SK-N-SH (cell line): ENCODE measurements around the gene SMPD2. TPM values are rescaled to one million over a fixed set of nuclear protein-coding genes. Genes with fewer than 3 reads are reported as not detected.

ENCODE experiments used
- CTCF ChIA-PET: fragments of 300-600, 350-600 bp; formaldehyde crosslinking; extraction: SDS; loops from one replicate; lab custom pipeline; 2021; lab: Yijun Ruan, JAX
- POLR2A ChIA-PET: fragments of 350-600 bp; sonication (Branson Sonifier 250); formaldehyde crosslinking; extraction: SDS; loops from one replicate; lab custom pipeline; 2020; ENCODE audit warnings: antibody characterized with exemption, inconsistent platforms; lab: Yijun Ruan, JAX
- DNase-seq: peaks from one replicate; pipeline ENCODE4 v3.0.0; 2012
- H2AFZ ChIP-seq: fragments of 200-600 bp; sonication (generic); 2 replicates; pipeline ENCODE4 v1.8.1; 2016; ENCODE audit warnings: antibody characterized with exemption, mild to moderate bottlenecking, low read depth
- H3F3A ChIP-seq: fragments of 200-600 bp; sonication (generic); replicated peaks from 2 replicates; pipeline ENCODE3; 2016; ENCODE audit warnings: antibody characterized with exemption, mild to moderate bottlenecking; ENCODE audit not compliant: insufficient read depth
- H3K27ac ChIP-seq, 2 experiments: fragments of 200-500 bp in 1 of 2; fragments of 200-600 bp in 1 of 2; sonication (Bioruptor generic) in 1 of 2; sonication (generic), shearing (Covaris generic) in 1 of 2; 2 replicates each; pipeline versions ENCODE4 v1.5.1 to v1.6.1; 2014 to 2016; ENCODE audit warnings: low read depth in 2 of 2, inconsistent platforms in 1 of 2, low read length in 1 of 2, mild to moderate bottlenecking in 1 of 2, mixed read lengths in 1 of 2
- H3K27me3 ChIP-seq: fragments of 200-600 bp; sonication (generic), shearing (Covaris generic); 2 replicates; pipeline ENCODE4 v1.6.1; 2016; ENCODE audit warnings: mixed run types; ENCODE audit not compliant: insufficient read depth
- H3K36me3 ChIP-seq, 2 experiments: fragments of 200-500 bp in 1 of 2; fragments of 200-600 bp in 1 of 2; sonication (Bioruptor generic) in 1 of 2; sonication (generic) in 1 of 2; replicated peaks in 1 of 2; 2 replicates each; pipeline versions ENCODE3 to v1.5.1; 2014 to 2016; ENCODE audit warnings: low read length in 1 of 2, mild to moderate bottlenecking in 1 of 2; ENCODE audit not compliant: insufficient read depth in 2 of 2, control insufficient read depth in 1 of 2
- H3K4me1 ChIP-seq, 2 experiments: fragments of 200-500 bp in 1 of 2; fragments of 200-600 bp in 1 of 2; sonication (Bioruptor generic) in 1 of 2; sonication (generic), shearing (Covaris generic) in 1 of 2; 2 replicates each; pipeline versions ENCODE4 v1.5.1 to v1.6.1; 2014 to 2016; ENCODE audit warnings: low read depth in 1 of 2, low read length in 1 of 2, mixed run types in 1 of 2; ENCODE audit not compliant: insufficient read depth in 2 of 2, control insufficient read depth in 1 of 2
- H3K4me2 ChIP-seq: fragments of 200-600 bp; sonication (generic), shearing (Covaris generic); 2 replicates; pipeline ENCODE4 v1.6.1; 2017; ENCODE audit warnings: mixed run types
- H3K4me3 ChIP-seq, 2 experiments: fragments of 200-500 bp in 1 of 2; fragments of 200-600 bp in 1 of 2; sonication (Bioruptor generic) in 1 of 2; sonication (generic), shearing (Covaris generic) in 1 of 2; 2 replicates each; pipeline versions ENCODE4 v1.5.1 to v1.8.1; 2014 to 2016; ENCODE audit warnings: low read depth in 2 of 2, inconsistent platforms in 1 of 2, low read length in 1 of 2, mild to moderate bottlenecking in 1 of 2, mixed read lengths in 1 of 2, moderate library complexity in 1 of 2
- H3K79me2 ChIP-seq: fragments of 200-600 bp; sonication (generic); 2 replicates; pipeline ENCODE4 v1.8.1; 2017; ENCODE audit warnings: mild to moderate bottlenecking; ENCODE audit not compliant: insufficient read depth
- H3K9ac ChIP-seq: fragments of 200-600 bp; sonication (generic); 2 replicates; pipeline ENCODE4 v1.6.1; 2017; ENCODE audit warnings: mixed run types
- H3K9me2 ChIP-seq: fragments of 200-600 bp; sonication (generic); 2 replicates; pipeline ENCODE4 v1.6.1; 2017; ENCODE audit warnings: mixed run types
- H3K9me3 ChIP-seq: fragments of 200-600 bp; sonication (generic); 2 replicates; pipeline ENCODE4 v1.6.1; 2017; ENCODE audit warnings: mixed run types, mild to moderate bottlenecking, moderate library complexity
- H4K20me1 ChIP-seq: fragments of 200-600 bp; sonication (generic); 2 replicates; pipeline ENCODE4 v1.6.1; 2017; ENCODE audit warnings: mild to moderate bottlenecking, mixed run types; ENCODE audit not compliant: insufficient read depth
- CHD2 ChIP-seq: fragments of 150-350 bp; IDR thresholded peaks from 2 replicates; pipeline ENCODE4 v1.6.1; 2018; ENCODE audit warnings: low read length; ENCODE audit not compliant: partially characterized antibody
- CTCF ChIP-seq: fragments of 200-600 bp; sonication (generic); IDR thresholded peaks from 2 replicates; pipeline ENCODE4 v1.6.1; 2017; ENCODE audit warnings: antibody characterized with exemption, mild to moderate bottlenecking, moderate library complexity
- EP300 ChIP-seq, 2 experiments: IDR thresholded peaks; 2 replicates each; pipeline versions ENCODE4 v1.4.0 to v1.6.1; 2012; ENCODE audit warnings: borderline replicate concordance in 1 of 2, low read depth in 1 of 2, low read length in 1 of 2
- FOSL2 ChIP-seq: IDR thresholded peaks from 2 replicates; pipeline ENCODE4 v1.4.0; 2012; ENCODE audit warnings: low read depth, mild to moderate bottlenecking, moderate library complexity, borderline replicate concordance
- FOXJ3 ChIP-seq: sonication (generic); formaldehyde crosslinking; IDR thresholded peaks from 2 replicates; pipeline ENCODE4 v1.5.1; 2020; ENCODE audit warnings: mild to moderate bottlenecking, missing genetic modification reagents
- GABPA ChIP-seq: IDR thresholded peaks from 2 replicates; pipeline ENCODE4 v1.4.0; 2012; ENCODE audit warnings: low read depth, mild to moderate bottlenecking
- IRF3 ChIP-seq: fragments of 150-350 bp; IDR thresholded peaks from 2 replicates; pipeline ENCODE4 v1.6.1; 2016; ENCODE audit warnings: mild to moderate bottlenecking, low read depth, low read length
- MXI1 ChIP-seq: IDR thresholded peaks from 2 replicates; pipeline ENCODE4 v1.6.1; 2012; ENCODE audit warnings: mild to moderate bottlenecking, low read depth, low read length, improper control_type of control experiment
- NFIC ChIP-seq: IDR thresholded peaks from 2 replicates; pipeline ENCODE4 v1.4.0; 2012; ENCODE audit warnings: borderline replicate concordance
- NRF1 ChIP-seq: IDR thresholded peaks from 2 replicates; pipeline ENCODE4 v1.6.1; 2012; ENCODE audit warnings: low read depth, mild to moderate bottlenecking, low read length
- POLR2AphosphoS5 ChIP-seq: IDR thresholded peaks from 2 replicates; pipeline ENCODE4 v1.6.1; 2012; ENCODE audit warnings: low read depth, low read length
- RAD21 ChIP-seq: IDR thresholded peaks from 2 replicates; pipeline ENCODE4 v1.6.1; 2012; ENCODE audit warnings: mild to moderate bottlenecking, low read length
- RXRA ChIP-seq: IDR thresholded peaks from 2 replicates; pipeline ENCODE4 v1.4.0; 2012; ENCODE audit warnings: low read depth, mild to moderate bottlenecking, borderline replicate concordance
- SIN3A ChIP-seq: IDR thresholded peaks from 2 replicates; pipeline ENCODE4 v1.6.1; 2012; ENCODE audit warnings: low read depth, mild to moderate bottlenecking, low read length, moderate library complexity, borderline replicate concordance
- SMC3 ChIP-seq: IDR thresholded peaks from 2 replicates; pipeline ENCODE4 v1.6.1; 2012; ENCODE audit warnings: low read depth, low read length, improper control_type of control experiment
- TCF12 ChIP-seq: IDR thresholded peaks from 2 replicates; pipeline ENCODE4 v1.4.0; 2012
- TEAD4 ChIP-seq: IDR thresholded peaks from 2 replicates; pipeline ENCODE4 v1.4.0; 2012; ENCODE audit warnings: mild to moderate bottlenecking, borderline replicate concordance; ENCODE audit not compliant: insufficient read depth
- USF1 ChIP-seq: IDR thresholded peaks from 2 replicates; pipeline ENCODE4 v1.4.0; 2012; ENCODE audit warnings: low read depth, borderline replicate concordance
- WGBS: methylation state at CpG from one replicate; pipeline ENCODE4 v1.1.6; 2017; ENCODE audit warnings: low lambda C conversion rate; 5-methylcytosine and 5-hydroxymethylcytosine counted together
- polyA plus RNA-seq, 3 experiments: library from polyadenylated mRNA; depleted of rRNA; stranded (reverse); fragments of >200 nt; gene quantifications; 2 replicates each; pipeline ENCODE4 v1.2.3, GENCODE V29; 2012
- TF ChIP-seq, protein P1 (sequence below): IDR thresholded peaks from 2 replicates; pipeline ENCODE4 v1.6.1; 2012; ENCODE audit warnings: mild to moderate bottlenecking, low read depth, low read length, moderate library complexity

SMPD2 gene
- polyA plus RNA-seq, 1 of the 3 experiments (the other 2 are of a cell fraction) = 9.7 TPM

DNA sequence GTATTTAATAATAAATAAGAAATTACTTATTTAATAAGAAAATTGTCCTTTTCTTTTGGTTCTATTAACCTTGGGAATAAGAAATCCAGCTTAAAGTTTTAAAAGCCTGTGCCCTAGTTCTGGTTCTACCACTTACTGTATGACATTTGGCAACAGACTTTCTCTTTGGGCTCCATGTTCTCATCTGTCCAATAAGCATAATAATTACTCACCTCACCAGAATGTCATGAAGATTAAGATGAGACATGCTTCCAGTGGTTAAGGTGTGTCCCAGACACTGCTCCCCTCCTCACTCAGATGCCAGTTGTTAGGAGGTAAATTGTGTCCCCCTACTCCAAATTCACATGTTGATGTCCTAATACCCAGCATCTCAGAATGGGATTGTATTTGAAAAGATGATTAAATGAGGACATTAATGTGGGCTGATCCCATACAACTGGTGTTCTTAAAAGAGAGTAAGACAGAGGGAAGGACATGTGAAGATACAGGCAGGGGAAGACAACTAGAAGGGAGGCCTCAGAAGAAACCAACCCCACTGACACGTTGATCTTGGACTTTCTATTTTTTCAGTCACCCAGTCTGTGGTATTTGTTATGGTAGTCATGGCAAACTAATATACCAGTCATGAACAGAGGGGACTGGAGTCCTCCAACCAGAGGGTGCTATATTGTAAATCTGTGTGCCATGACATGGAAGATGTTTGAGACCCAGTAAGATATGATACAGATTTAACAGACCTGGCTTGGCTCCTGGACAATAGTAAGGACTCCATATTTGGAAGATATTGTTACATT, 21.4 kb downstream of the SMPD2 start:
- Histone ChIP-seq H3K4me2 (no peak overlapping the region), H3K36me3 (peaks cover 23 to 47% of the 10 kb centered on the region in 2 experiments), H3K9me2 (no peaks in the 10 kb centered on the region), H3K79me2 (peaks cover 3% of the 10 kb centered on the region; the same call in 1 of the 2 replicates), H3K27me3 (no peaks in the 10 kb centered on the region), H3K9me3 (no peaks in the 10 kb centered on the region), H3K27ac (no peak overlapping the region), H3K4me1 (peaks cover 0 to 1% of the 10 kb centered on the region in 2 experiments; a peak in 1 of 4 replicates), H4K20me1 (no peaks in the 10 kb centered on the region), H3K4me3 (no peak overlapping the region), H3K9ac (no peak overlapping the region), H3F3A (peaks cover 12% of the 10 kb centered on the region), H2AFZ (no peak overlapping the region)
- CTCF ChIA-PET = no interaction called here
- no peak for TF ChIP-seq EP300 (IDR thresholded peaks at IDR 0.05; ENCODE audit: borderline replicate concordance in 1 of 2, low read depth in 1 of 2, low read length in 1 of 2)
- TF ChIP-seq GABPA = no peak
- TF ChIP-seq SIN3A = no peak
- no peak for TF ChIP-seq RXRA
- no peak for TF ChIP-seq FOXJ3
- no peak for TF ChIP-seq POLR2AphosphoS5
- no peak for TF ChIP-seq IRF3
- no peak for TF ChIP-seq USF1
- TF ChIP-seq, protein P1, sequence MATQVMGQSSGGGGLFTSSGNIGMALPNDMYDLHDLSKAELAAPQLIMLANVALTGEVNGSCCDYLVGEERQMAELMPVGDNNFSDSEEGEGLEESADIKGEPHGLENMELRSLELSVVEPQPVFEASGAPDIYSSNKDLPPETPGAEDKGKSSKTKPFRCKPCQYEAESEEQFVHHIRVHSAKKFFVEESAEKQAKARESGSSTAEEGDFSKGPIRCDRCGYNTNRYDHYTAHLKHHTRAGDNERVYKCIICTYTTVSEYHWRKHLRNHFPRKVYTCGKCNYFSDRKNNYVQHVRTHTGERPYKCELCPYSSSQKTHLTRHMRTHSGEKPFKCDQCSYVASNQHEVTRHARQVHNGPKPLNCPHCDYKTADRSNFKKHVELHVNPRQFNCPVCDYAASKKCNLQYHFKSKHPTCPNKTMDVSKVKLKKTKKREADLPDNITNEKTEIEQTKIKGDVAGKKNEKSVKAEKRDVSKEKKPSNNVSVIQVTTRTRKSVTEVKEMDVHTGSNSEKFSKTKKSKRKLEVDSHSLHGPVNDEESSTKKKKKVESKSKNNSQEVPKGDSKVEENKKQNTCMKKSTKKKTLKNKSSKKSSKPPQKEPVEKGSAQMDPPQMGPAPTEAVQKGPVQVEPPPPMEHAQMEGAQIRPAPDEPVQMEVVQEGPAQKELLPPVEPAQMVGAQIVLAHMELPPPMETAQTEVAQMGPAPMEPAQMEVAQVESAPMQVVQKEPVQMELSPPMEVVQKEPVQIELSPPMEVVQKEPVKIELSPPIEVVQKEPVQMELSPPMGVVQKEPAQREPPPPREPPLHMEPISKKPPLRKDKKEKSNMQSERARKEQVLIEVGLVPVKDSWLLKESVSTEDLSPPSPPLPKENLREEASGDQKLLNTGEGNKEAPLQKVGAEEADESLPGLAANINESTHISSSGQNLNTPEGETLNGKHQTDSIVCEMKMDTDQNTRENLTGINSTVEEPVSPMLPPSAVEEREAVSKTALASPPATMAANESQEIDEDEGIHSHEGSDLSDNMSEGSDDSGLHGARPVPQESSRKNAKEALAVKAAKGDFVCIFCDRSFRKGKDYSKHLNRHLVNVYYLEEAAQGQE = no peak
- TF ChIP-seq RAD21 = no peak
- no peak for TF ChIP-seq SMC3
- TF ChIP-seq NFIC = no peak
- TF ChIP-seq FOSL2 = no peak
- no peak for TF ChIP-seq MXI1
- TF ChIP-seq NRF1 = no peak
- no peak for TF ChIP-seq CHD2
- no peak for TF ChIP-seq TEAD4
- no peak for TF ChIP-seq TCF12
- TF ChIP-seq CTCF = no peak
- no peak for DNase-seq
- 89% methylated on average over 1 of the region's 1 CpG for WGBS
- POLR2A ChIA-PET = no interaction called here
